Stomach (tissue), 4 donors: ENCODE data around the gene PRSS22.

Source experiments
- CTCF ChIP-seq, 7 experiments: fragments of 450-650 bp in 4 of 7; fragments of 200-600 bp in 3 of 7; sonication (generic) in 3 of 7; IDR thresholded peaks; one replicate each; pipeline ENCODE4 v1.5.1; 2016 to 2019; ENCODE audit warnings: antibody characterized with exemption in 7 of 7, control low read depth in 2 of 7, mild to moderate bottlenecking in 1 of 7
- POLR2A ChIP-seq, 4 donors: fragments of 450-650 bp; IDR thresholded peaks; one replicate each; pipeline ENCODE4 v1.6.1; 2016; ENCODE audit warnings: antibody characterized with exemption in 4 of 4, control low read depth in 2 of 4, mild to moderate bottlenecking in 1 of 4, moderate library complexity in 1 of 4

GRCh38 chr16:2897110-2897509 lies 39.1 kb upstream of the PRSS22 start:
- TF ChIP-seq CTCF (IDR thresholded peaks at IDR 0.05), result no peak
- TF ChIP-seq POLR2A (IDR thresholded peaks at IDR 0.05), result no peak
